IPS DF 19.7 (cell line): ENCODE results near the gene ZBTB5.
A peak's percentile ranks its signal among the peaks of the same experiment; 100 is the strongest.
"Not testable (repeated sequence)": the region's sequence is repeated elsewhere in the genome, so short reads cannot be mapped to it uniquely, and the experiment has no call there.

Experiments used
- DNase-seq: peaks from one replicate; pipeline ENCODE4 v3.0.0-alpha.2; 2013; ENCODE audit warnings: low read depth, low spot score

ZBTB5 gene, protein sequence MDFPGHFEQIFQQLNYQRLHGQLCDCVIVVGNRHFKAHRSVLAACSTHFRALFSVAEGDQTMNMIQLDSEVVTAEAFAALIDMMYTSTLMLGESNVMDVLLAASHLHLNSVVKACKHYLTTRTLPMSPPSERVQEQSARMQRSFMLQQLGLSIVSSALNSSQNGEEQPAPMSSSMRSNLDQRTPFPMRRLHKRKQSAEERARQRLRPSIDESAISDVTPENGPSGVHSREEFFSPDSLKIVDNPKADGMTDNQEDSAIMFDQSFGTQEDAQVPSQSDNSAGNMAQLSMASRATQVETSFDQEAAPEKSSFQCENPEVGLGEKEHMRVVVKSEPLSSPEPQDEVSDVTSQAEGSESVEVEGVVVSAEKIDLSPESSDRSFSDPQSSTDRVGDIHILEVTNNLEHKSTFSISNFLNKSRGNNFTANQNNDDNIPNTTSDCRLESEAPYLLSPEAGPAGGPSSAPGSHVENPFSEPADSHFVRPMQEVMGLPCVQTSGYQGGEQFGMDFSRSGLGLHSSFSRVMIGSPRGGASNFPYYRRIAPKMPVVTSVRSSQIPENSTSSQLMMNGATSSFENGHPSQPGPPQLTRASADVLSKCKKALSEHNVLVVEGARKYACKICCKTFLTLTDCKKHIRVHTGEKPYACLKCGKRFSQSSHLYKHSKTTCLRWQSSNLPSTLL

DNA sequence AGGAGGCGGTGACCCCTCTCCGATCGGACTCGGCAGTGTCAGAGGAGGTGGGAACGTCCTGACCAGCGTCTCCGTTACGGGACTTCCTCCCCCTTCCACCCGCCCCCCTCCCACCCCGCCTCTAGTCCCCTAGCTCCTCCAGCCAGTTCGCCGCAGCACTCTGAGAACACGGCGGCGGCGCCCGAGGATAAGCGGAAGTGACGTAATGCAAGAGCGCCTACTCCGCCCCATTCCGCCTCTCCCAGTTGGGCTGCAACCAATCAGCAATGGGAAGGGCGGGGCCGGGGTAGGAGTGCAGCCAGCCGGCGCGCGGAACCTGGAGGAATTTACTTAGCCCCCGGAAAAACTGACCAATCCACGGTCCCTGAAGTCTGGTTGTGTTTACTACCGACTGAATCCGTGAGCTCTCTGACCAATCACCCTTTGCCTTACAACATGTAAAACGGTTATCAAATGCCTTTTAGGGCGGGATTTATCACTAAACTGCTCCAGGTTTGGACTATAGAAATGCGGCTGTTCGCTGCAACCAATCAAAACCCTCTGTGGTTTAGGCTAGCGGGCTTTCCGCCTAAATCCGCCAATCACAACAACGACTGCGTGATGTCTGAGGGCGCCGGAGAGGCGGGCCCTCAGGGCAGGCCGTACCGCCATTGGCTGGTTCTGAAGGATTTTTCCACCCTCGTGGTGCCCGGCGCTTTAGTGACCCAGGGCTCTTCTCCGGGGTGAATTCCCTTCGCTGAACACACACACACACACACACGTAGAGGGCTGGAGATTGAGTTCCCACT lies at the start of gene ZBTB5:
TSS of gene ZBTB5 (minus strand) at position 202 of the 788 bp plus-strand sequence. CDS start 22,899 bp downstream, outside the sequence.
- DNase-seq, result peak; percentile 99

DNA sequence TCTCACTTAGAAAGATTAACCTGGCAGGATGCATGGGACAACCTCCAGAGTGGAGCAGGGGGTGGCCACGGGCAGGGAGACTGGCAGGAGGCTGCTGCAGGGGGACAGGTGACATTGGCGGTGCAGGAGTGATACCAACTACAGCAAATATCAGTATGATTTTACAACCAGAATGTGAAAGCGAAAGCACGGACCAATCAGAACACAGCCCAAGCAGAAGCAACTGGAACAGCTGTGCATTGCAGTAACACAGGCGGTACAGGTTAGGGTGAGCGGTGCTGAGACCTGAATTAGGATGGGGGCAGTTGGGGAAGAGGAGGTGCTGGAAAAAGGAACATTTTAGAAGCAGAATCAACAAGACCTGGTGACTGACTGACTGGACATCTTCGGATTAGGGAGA lies 49.7 kb upstream of the ZBTB5 start:
- no peak for DNase-seq

DNA sequence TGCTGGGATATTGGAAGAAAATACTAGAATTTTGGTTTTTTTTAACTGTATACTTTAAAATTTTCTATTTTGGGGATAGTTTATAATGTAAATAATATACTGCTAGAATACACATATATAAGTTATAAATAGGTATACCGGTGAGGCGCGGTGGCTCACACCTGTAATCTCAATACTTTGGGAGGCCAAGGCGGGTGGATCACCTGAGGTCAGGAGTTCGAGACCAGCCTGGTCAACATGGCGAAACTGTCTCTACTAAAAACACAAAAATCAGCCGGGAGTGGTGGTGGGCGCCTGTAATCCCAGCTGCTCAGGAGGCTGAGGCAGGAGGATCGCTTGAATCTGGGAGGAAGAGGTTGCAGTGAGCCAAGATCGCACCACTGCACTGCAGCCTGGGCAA lies 49.2 kb upstream of the ZBTB5 start:
- not testable (repeated sequence) for DNase-seq

DNA sequence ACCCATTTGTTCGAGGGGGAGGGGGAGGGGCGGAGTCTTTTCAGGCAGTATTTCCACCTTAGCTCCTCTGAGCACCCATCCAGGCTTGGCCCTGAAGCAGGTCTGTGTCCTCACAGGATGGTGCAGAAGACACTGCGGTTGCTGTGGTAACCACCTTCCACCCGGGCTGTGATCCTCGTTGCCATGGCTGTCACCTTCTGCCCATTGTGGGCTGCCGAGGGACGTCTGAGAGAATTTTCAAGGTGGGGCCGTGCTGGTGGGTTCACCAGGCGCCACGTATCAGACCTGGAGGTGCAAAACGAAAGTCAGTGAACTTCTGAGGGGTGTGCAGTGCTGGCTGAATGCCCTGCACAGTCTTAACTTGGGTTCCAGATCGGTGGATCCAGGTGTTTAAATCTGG lies 47.2 kb upstream of the ZBTB5 start:
- DNase-seq, result no peak

DNA sequence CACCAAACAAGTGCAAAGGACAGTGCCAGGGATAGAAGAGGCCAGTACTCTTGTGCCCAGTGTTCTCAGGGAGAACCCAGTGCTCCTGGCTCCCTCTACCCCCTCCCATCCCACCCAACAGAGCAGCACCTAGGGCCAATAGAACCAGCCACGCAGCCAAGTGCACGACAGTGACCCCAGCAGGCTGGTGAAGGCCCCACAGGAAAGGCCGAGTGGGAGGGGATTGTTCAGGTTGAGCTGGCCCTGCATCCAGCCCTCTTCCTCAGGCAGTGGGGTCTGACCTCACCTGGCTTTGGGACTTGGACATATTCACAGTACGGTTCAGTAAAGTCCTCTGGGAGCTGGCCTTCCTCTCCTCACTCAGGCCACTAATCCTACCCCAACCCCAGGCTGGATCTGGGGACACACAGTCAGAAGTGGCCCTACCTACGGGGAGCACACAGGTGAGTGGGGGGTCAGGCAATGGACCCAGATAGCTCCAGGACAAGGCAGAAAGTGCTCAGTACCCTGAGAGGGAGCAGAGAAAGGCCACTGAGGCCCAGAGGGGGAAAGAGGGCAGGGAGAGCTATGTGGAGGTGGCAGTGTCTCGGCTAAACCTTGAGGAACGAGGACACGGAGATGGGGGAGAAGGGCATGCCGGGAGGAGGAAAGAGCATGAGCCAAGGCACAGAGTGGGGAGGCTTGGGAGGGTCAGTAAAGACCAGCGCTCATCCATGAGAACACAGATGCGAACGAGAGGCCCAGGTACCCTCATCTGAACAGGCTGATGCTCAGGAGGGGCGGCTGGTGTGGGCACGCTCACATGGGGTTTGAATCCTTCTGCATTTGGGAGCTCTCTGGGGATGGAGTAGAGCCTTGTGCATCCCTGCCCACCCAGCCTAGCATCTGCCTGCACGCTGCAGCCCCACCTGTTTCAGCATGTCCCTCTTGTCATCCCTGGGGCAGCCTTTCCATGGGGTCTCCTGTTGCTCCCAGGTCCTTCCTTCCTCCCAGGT lies 46.1 kb upstream of the ZBTB5 start:
- DNase-seq, result peak; percentile 40

DNA sequence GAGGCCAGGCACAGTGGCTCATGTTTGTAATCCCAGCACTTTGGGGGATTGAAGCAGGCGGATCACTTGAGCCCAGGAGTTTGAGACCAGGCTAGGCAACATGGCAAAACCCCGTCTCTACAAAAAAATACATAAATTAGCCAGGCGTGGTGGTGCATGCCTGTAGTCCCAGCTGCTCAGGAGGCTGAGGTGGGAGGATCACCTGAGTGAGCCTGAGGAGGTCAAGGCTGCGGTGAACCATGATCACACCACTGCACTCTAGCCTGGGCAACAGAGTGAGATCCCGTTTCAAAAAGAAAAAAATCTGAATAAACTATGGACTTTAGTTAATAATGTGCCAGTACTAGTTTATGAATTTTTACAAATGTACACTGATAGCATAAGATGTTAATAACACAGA lies 44.8 kb upstream of the ZBTB5 start:
- not testable (repeated sequence) for DNase-seq

DNA sequence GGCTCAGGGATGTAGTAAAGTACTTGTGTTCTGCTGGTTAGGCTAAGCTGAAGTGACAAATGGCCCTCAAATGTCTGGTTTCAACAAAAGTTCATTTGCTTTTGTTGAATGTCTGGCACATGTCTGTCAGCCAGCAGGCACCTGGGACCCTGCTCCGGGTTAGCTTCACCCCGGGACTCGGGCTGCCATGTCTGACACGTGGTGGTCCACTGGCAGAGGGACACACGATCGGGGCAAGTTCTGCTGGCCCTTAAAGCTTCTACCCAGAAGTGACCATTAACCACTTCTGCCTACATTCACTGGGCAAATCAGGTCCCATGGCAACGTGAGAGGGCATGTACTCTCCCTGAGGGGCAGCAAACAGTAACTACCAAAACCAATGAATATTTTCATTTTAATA lies 44.3 kb upstream of the ZBTB5 start:
- no peak for DNase-seq

DNA sequence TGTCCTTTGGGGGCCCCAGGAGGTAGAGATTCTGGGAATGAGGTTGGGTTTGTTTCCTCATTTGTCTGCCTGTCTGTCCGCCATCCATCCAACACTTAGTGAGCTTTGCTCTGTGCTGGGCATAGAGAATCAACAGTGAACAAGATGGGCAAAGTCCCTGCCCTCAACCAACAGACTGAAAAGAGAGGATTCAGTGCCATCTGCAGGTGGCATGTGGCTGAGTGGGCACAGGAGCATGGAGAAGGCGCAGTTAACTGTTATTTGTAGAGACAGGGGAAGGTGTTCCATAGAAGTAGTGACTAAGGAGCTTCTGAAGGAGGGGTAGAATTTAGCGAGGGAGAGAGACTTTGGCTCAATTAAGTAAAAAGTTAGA lies 43.6 kb upstream of the ZBTB5 start:
- DNase-seq, result no peak

DNA sequence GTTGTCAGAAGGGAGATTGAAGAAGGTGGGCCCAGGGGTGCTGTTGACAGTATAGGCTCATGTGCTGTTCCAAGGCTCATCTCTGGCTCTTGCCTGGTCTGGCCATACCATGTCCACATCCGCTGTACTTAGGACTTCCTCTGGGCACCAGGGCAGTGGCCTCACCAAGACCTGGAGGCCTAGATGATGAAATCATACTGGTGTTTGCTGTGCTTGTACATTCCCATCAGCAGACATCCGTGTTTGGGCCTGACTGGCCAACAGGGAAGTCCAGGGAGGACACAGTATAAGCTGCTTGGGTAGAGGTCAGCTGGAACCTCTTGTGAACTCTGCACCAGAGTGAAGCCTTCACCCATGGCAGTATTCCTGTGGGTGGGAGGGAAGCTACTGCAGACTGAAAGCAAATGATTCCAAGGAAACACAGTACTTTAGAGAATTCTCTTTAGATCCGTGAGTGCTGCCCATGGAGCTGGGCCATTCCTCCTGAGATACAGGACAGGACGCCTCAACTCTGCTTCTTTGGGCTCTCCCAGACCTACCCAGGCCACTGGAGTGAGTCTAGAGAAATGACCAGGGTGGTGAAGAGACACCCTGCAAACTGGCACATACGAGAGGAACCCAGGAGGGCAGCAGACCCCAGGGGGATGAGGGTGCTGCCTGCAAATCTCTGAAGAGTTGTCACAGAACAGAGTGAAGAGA lies 43.0 kb upstream of the ZBTB5 start:
- DNase-seq, result no peak

DNA sequence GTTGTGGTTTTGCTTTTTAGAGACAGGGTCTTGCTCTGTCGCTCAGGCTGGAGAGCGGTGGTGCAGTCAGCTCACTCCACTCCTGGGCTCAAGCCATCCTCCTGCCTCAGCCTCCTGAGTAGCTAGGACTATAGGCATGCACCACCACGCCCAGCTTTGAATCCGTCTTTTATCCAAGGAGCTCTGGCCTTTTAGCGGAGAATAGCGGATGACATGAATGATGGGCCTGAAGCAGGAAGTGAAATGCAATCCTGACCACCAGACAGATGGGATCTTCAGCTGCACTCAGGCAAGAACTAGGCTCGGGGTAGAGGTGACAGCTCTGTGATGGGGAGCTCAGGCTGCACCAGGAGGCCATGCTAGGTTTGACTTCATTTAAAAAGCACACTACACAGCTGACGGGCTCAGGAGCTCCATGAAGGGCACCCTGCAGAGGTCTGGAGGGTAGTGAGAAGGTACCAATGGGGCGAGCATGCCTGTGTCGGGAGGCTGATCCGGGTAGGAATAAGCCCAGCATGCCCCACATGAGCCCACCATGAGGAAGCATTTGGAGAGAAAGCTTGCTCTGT lies 42.4 kb upstream of the ZBTB5 start:
- DNase-seq, result no peak

DNA sequence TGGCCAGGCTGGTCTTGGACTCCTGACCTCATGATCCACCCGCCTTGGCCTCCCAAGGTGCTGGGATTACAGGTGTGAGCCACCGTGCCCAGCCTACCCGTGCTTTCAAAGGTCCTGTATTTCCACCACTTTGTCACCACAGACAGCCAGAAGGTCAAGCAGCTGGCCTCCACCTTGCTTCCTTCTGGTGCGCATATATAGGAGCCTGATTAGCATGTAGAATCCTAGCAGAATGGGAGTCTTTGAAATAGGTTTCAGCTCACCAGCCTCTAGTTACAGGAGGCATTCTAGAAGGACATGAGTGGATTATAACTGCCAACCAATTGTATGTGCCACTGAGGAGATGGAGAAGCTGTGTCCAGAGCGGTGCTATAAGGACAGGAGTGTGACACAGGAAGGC lies 39.4 kb upstream of the ZBTB5 start:
- no peak for DNase-seq

DNA sequence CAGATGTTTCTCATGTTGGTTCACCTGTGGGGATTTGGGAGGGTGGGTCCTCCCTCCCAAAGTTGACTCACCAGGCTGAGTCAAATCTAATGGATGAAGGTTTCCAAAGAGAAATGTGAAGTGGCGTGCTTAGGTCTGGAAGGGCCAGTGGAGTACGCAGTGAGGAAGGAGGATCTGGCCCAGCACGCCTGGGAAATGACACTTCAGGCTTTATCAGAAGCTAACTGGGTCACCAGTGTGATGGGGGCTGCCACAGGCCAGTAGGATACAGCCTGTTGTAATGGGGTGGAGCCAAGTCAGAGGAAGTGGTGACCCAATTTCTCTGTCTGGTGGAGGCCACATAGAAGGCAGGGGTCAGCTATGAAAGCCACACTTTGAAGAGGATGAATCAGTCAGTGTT lies 38.5 kb upstream of the ZBTB5 start:
- no peak for DNase-seq

DNA sequence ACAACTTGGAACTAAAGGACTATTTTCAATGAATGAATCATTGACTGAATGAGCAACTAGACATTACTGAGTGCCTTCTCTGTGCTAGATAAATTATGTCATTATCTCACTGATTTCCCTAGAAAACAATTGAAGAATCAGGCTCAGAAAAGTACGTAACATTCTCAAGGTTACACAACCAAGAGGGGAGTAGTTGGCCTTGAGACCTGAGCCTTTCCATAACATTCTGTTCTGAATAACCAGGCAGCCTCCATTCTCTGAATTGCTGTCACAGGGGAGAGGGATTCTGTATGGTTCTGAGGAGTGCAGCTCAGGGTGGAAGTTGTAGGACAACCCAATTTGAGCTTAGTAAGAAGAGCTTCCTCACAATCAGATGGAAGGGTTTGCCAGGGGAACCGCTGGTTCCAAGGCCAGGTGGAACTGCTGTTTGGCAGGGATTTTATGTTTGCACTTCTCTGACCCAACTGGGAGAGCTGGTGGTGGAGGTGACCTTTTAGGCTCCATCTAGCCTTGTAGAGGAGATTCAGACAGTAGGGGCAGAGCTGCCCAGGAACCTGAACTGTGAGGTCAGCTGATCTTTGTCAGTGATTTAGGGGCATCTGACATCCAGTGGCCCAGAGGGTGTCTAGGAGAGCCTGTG lies 36.8 kb upstream of the ZBTB5 start:
- no peak for DNase-seq

DNA sequence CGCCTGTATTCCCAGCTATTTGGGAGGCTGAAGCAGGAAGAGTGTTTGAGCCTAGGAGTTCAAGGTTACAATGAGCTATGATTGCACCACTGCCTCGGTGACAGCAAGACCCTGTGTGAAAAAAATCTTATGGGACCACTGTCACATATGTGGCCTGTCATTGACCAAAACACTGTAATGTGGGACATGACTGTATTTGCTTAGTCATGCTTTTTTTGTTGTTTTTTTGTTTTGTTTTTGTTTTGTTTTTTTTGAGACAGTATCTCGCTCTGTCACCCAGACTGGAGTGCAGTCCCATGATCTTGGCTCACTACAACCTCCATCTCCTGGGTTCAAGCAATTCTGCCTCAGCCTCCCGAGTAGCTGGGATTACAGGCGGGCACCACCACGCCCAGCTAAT lies 34.0 kb upstream of the ZBTB5 start:
- no peak for DNase-seq

DNA sequence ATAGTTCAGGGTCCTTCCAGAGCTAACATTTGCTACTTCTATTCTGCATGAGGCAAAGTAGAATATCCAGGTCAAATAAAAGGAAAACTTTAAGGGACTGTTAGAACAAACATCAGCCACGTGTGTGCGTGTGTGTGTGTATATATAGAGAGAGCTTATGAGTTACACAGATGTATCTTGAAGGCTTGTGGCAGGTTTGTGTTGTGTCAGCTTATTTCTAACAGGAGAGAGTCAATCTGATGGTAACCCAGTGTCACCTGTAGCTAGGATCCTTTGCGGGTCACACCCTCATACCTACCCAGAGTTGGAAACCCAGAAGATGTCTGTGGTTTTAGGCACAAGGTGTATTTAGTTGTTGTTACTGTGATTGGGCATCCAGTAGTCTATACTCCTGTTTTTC lies 33.2 kb upstream of the ZBTB5 start:
- DNase-seq, result no peak

DNA sequence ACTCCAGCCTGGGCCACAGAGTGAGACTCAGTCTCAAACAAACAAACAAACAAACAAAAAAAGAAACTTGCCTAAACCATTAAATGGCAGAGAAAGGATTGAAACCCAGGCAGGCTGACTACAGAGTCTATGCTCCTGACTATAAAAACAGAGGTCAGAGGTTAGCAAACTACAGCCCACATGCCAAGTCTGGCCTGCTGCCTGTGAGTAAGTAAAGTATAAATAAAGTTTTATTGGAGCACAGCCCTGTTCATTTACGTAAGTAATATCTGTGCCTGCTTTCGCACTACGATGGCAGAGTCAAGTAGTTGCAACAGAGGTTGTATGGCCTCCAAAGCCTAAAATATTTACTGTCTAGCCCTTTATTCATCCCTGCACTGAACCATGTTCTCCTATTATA lies 32.1 kb upstream of the ZBTB5 start:
- DNase-seq, result no peak

DNA sequence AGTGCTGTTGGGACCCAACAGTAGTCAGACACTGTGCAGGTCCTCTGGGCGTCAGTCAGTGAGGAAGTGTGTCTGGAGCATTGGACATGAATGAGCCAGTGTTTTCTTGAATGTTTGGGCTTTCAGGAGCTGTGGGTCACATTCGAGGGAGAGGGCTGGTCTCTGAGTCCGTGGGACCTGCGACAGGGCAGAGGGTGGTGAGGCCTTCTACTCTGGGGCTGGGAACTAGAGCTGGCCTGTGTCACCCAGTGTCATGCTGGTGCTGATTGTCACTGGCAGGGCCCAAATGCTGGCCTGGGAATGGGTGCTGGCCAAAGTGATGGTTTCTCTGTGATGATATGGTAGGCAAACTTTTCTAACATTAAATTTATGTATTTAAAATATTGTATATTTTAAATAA lies 30.8 kb upstream of the ZBTB5 start:
- DNase-seq, result no peak

DNA sequence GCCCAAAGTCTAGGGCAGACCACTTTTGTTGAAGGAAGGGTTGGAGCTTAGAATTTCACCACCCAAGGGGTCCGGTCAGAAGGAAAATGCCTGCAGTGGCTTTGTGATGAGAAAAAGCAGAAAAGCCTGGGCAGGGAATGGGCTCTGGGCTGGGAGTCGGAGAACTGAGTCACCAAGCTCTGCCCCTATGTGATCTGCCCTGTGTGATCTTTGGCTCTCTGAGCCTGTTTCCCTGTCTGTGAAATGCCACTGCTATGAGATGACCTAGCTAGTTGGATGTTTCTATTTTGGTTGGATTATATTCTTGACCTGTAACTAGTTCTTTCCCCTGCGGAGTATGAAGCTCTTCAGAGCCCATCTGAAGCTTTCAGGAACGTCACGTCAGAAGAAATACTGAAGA lies 30.3 kb upstream of the ZBTB5 start:
- DNase-seq, result no peak

DNA sequence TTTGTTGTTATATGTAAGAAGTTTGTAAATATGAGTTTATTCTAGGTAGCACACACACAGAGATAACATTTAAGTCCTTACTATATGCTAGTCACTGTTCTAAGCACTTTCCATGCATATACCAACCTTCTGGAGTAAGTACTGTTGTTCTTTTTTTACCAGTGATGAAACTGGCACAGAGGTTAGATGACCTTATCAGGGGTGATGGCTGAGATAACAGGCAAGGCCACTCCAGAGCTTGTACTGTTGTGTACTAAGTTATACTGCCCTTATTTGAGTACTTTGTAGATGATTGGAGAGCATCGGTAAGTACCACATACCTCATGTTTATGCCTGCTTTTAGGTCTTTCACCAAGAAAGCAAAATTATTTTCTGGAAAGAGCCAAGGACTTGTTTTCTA lies 26.7 kb upstream of the ZBTB5 start:
- no peak for DNase-seq
